Measurements from ENCODE around the gene CEP57L1. TPM values are rescaled to one million over a fixed set of nuclear protein-coding genes. Genes with fewer than 3 reads are reported as not detected.
A peak's percentile ranks its signal among the peaks of the same experiment; 100 is the strongest.

Gene CEP57L1
- total and polyA plus RNA-seq, 4 donors: 3.8 to 22.1 (median 10.2) TPM

DNA sequence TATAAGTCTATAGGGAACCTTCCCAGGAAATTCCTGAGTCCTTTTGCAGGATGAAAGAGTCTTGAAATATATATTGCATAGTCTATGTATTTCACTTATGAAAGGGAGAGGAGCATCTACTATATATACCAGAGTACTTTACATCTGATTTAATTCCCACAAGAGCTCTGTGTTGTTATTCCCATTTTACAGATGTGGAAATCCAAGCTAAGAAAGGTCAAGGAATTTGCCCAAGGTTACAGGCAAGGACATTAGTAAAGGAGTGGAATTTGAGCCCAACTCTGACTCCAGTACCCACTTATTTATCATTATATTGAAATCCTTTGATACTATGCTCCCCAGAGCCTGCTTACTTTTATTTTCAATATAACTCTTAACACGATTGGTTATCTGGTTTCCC, 3.2 kb upstream of the CEP57L1 start:
- H3K4me3 ChIP-seq (ENCODE audit: low read depth in 1 of 3, low read length in 3 of 3): peak overlapping the region in 2 of 3 donors; percentile 40 to 89
- H3K27me3 ChIP-seq (ENCODE audit: control insufficient read depth in 4 of 4, insufficient read depth in 4 of 4, low read length in 3 of 4): no peaks in the 10 kb centered on the region
- peaks cover 0 to 1% (median 0%) of the 10 kb centered on the region in 4 donors for H3K36me3 ChIP-seq (ENCODE audit: control insufficient read depth in 4 of 4, insufficient read depth in 3 of 4, low read depth in 1 of 4, low read length in 3 of 4)
- no peak for TF ChIP-seq TAF1 (conservative IDR thresholded peaks at IDR 0.05)
- DNase-seq (ENCODE audit: low spot score): no peak
- H3K27ac ChIP-seq (ENCODE audit: low read depth in 1 of 2, low read length in 2 of 2): no peak overlapping the region
- WGBS: 23% methylated on average over 1 of the region's 1 CpG
- peaks cover 5 to 54% (median 29%) of the 10 kb centered on the region in 4 donors for H3K4me1 ChIP-seq (ENCODE audit: control insufficient read depth in 4 of 4, insufficient read depth in 4 of 4, low read length in 3 of 4)
- no peak overlapping the region for H3K9ac ChIP-seq (ENCODE audit: low read depth in 1 of 2, low read length in 2 of 2)
- no peaks in the 10 kb centered on the region for H3K9me3 ChIP-seq (ENCODE audit: control insufficient read depth in 4 of 4, low read length in 3 of 4)

DNA sequence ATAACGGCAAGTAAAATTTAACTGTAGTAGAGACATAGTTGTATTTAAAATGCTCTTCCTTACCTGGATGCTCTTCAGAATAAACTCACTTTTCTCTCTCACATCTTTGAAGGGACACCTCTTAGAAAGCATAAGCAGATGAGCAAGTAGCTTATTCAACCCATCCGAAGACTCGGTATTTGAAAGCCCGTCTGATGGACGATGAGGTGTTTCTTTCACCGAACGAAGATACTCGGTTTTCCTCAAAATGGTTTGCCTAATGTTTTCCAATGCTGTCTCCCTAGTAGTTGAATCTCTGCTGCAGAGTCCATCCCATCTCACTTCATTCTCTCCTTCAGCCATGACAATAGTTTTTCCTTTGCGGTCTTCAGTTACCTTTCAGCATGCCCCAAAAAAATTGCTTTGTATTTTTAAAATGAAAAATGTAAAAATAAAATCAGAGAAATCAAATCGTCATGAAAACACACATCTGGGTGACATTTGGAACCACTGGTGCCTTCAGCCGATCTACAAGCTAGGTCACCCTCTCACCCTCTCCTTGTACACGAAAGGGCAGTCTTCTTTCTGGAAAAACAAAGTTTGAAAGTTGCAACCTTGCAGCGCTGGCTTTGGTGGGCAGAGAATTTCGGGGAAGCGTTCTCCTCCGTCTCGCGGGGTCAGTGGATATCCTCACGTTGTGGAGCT, 1.4 kb upstream of the CEP57L1 start:
- Histone ChIP-seq H3K4me1 (ENCODE audit: control insufficient read depth in 4 of 4, insufficient read depth in 4 of 4, low read length in 3 of 4) (peaks cover 5 to 41% (median 18%) of the 10 kb centered on the region in 4 donors), H3K36me3 (ENCODE audit: control insufficient read depth in 4 of 4, insufficient read depth in 3 of 4, low read depth in 1 of 4, low read length in 3 of 4) (peaks cover 0 to 1% (median 0%) of the 10 kb centered on the region in 4 donors), H3K27ac (ENCODE audit: low read depth in 1 of 2, low read length in 2 of 2) (peak overlapping the region; percentile 88 to 99), H3K9ac (ENCODE audit: low read depth in 1 of 2, low read length in 2 of 2) (peak overlapping the region; percentile 78 to 85), H3K4me3 (ENCODE audit: low read depth in 1 of 3, low read length in 3 of 3) (peak overlapping the region; percentile 63 to 97 (median 89)), H3K27me3 (ENCODE audit: control insufficient read depth in 4 of 4, insufficient read depth in 4 of 4, low read length in 3 of 4) (no peaks in the 10 kb centered on the region), H3K9me3 (ENCODE audit: control insufficient read depth in 4 of 4, low read length in 3 of 4) (no peaks in the 10 kb centered on the region)
- TF ChIP-seq, protein P1, sequence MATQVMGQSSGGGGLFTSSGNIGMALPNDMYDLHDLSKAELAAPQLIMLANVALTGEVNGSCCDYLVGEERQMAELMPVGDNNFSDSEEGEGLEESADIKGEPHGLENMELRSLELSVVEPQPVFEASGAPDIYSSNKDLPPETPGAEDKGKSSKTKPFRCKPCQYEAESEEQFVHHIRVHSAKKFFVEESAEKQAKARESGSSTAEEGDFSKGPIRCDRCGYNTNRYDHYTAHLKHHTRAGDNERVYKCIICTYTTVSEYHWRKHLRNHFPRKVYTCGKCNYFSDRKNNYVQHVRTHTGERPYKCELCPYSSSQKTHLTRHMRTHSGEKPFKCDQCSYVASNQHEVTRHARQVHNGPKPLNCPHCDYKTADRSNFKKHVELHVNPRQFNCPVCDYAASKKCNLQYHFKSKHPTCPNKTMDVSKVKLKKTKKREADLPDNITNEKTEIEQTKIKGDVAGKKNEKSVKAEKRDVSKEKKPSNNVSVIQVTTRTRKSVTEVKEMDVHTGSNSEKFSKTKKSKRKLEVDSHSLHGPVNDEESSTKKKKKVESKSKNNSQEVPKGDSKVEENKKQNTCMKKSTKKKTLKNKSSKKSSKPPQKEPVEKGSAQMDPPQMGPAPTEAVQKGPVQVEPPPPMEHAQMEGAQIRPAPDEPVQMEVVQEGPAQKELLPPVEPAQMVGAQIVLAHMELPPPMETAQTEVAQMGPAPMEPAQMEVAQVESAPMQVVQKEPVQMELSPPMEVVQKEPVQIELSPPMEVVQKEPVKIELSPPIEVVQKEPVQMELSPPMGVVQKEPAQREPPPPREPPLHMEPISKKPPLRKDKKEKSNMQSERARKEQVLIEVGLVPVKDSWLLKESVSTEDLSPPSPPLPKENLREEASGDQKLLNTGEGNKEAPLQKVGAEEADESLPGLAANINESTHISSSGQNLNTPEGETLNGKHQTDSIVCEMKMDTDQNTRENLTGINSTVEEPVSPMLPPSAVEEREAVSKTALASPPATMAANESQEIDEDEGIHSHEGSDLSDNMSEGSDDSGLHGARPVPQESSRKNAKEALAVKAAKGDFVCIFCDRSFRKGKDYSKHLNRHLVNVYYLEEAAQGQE (IDR thresholded peaks at IDR 0.05): no peak
- TF ChIP-seq, protein P2, sequence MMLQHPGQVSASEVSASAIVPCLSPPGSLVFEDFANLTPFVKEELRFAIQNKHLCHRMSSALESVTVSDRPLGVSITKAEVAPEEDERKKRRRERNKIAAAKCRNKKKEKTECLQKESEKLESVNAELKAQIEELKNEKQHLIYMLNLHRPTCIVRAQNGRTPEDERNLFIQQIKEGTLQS (IDR thresholded peaks at IDR 0.05): no peak
- TF ChIP-seq, protein P3, sequence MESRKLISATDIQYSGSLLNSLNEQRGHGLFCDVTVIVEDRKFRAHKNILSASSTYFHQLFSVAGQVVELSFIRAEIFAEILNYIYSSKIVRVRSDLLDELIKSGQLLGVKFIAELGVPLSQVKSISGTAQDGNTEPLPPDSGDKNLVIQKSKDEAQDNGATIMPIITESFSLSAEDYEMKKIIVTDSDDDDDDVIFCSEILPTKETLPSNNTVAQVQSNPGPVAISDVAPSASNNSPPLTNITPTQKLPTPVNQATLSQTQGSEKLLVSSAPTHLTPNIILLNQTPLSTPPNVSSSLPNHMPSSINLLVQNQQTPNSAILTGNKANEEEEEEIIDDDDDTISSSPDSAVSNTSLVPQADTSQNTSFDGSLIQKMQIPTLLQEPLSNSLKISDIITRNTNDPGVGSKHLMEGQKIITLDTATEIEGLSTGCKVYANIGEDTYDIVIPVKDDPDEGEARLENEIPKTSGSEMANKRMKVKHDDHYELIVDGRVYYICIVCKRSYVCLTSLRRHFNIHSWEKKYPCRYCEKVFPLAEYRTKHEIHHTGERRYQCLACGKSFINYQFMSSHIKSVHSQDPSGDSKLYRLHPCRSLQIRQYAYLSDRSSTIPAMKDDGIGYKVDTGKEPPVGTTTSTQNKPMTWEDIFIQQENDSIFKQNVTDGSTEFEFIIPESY (IDR thresholded peaks at IDR 0.05): peak; percentile 16
- peak in 1 of 2 donors; percentile 10 for TF ChIP-seq RAD21 (IDR thresholded peaks at IDR 0.05)
- no peak for TF ChIP-seq GABPA (IDR thresholded peaks at IDR 0.05 in 1 of 2, conservative IDR thresholded peaks at IDR 0.05 in 1 of 2)
- no peak for DNase-seq (ENCODE audit: low spot score)
- under 1% methylated on average over 19 of the region's 19 CpGs for WGBS

DNA sequence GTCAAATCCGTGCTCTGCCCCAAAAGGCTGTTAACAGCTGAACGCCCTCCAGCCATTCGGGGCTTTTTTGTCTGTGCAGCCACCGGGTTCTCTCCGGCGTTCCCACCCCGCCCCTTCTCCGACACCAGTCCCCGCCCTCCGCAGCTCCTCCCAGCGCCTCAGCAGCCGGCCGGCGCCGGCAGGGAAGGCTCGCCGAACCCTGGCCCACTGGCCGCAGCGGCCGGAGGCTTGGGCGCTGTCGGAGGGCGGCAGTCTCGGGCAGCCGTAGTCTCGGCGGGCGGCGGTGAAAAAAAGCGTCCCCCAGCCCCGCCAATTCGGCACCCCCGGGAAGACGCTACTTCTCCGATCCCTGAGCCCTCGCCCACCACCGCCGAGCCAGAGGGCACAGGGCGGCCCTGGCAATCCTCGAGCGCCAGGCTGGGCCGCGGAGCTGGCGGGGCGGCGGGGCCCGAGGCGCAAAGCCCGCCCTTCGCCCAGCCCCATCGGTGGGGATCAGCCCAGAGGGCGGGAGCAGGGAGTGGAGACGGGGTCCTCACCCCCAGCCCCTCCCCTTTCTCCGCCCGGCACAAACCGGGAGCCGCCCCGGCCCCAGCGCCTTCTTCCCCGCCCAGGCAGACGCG, 781 bp upstream of the CEP57L1 start, which contains the start of gene SESN1:
Gene SESN1 (minus strand): TSS at position 431 of the 620 bp plus-strand sequence. CDS start 773 bp downstream, outside the sequence.
- H3K9me3 ChIP-seq (ENCODE audit: control insufficient read depth in 4 of 4, low read length in 3 of 4): no peaks in the 10 kb centered on the region
- peak within 1 kb of the TSS; percentile 87 to 95 for H3K9ac ChIP-seq (ENCODE audit: low read depth in 1 of 2, low read length in 2 of 2)
- DNase-seq (ENCODE audit: low spot score): peak; percentile 91
- peaks cover 3 to 41% (median 18%) of the 10 kb centered on the region in 4 donors for H3K4me1 ChIP-seq (ENCODE audit: control insufficient read depth in 4 of 4, insufficient read depth in 4 of 4, low read length in 3 of 4)
- peak within 1 kb of the TSS; percentile 63 to 97 (median 89) for H3K4me3 ChIP-seq (ENCODE audit: low read depth in 1 of 3, low read length in 3 of 3)
- peaks cover 0 to 1% (median 0%) of the 10 kb centered on the region in 4 donors for H3K36me3 ChIP-seq (ENCODE audit: control insufficient read depth in 4 of 4, insufficient read depth in 3 of 4, low read depth in 1 of 4, low read length in 3 of 4)
- WGBS: under 1% methylated on average over 62 of the region's 62 CpGs
- no peaks in the 10 kb centered on the region for H3K27me3 ChIP-seq (ENCODE audit: control insufficient read depth in 4 of 4, insufficient read depth in 4 of 4, low read length in 3 of 4)
- peak within 1 kb of the TSS; percentile 88 to 99 for H3K27ac ChIP-seq (ENCODE audit: low read depth in 1 of 2, low read length in 2 of 2)
- TF ChIP-seq YY1 (IDR thresholded peaks at IDR 0.05) (peak; percentile 51), HNF4A (conservative IDR thresholded peaks at IDR 0.05) (no peak), HNF4G (IDR thresholded peaks at IDR 0.05) (no peak), RXRA (IDR thresholded peaks at IDR 0.05) (peak in 1 of 2 donors; percentile 12), JUND (IDR thresholded peaks at IDR 0.05) (no peak), TAF1 (conservative IDR thresholded peaks at IDR 0.05) (peak; percentile 71), NR2F2 (IDR thresholded peaks at IDR 0.05) (no peak), FOXA1 (IDR thresholded peaks at IDR 0.05) (no peak), SP1 (IDR thresholded peaks at IDR 0.05) (no peak), EGR1 (IDR thresholded peaks at IDR 0.05; ENCODE audit: low read depth in 2 of 2) (no peak)
- TF ChIP-seq, protein P4, sequence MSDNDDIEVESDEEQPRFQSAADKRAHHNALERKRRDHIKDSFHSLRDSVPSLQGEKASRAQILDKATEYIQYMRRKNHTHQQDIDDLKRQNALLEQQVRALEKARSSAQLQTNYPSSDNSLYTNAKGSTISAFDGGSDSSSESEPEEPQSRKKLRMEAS (IDR thresholded peaks at IDR 0.05): no peak
- TF ChIP-seq, protein P2 (IDR thresholded peaks at IDR 0.05): no peak
- TF ChIP-seq, protein P3 (IDR thresholded peaks at IDR 0.05): no peak

Data from liver (tissue), 9 donors.